Measurements from ENCODE around the gene NDST1.

- TF ChIP-seq CTCF (IDR thresholded peaks at IDR 0.05; ENCODE audit: insufficient read depth, low read length), result no peak
- TF ChIP-seq POLR2AphosphoS5 (IDR thresholded peaks at IDR 0.05; ENCODE audit: low read depth), result no peak
- TF ChIP-seq REST (IDR thresholded peaks at IDR 0.05; ENCODE audit: insufficient replicate concordance, low read depth), result no peak
- TF ChIP-seq GABPA (IDR thresholded peaks at IDR 0.05; ENCODE audit: low read depth), result no peak
These were observed 43.1 kb downstream of the NDST1 start for GRCh38 chr5:150551066-150551465.

All from HL-60 (cell line).